GM11168 (cell line): ENCODE results near the gene PTGDR.

Source experiments
- in situ Hi-C: fragments of 300-500 bp; cut with MboI; formaldehyde crosslinking; loops from one replicate; pipeline ENCODE4 v1.12.0; 2022; ENCODE audit warnings: low sequenced_read_pairs; ENCODE audit not compliant: unreplicated experiment

The PTGDR gene

GRCh38 chr14:52262600-52262999 lies 4.9 kb upstream of the PTGDR start:
- in situ Hi-C loops, result loop anchor here (10.0 kb wide), 1 partner anchor 218 kb away; no protein-coding TSS in a partner anchor

DNA sequence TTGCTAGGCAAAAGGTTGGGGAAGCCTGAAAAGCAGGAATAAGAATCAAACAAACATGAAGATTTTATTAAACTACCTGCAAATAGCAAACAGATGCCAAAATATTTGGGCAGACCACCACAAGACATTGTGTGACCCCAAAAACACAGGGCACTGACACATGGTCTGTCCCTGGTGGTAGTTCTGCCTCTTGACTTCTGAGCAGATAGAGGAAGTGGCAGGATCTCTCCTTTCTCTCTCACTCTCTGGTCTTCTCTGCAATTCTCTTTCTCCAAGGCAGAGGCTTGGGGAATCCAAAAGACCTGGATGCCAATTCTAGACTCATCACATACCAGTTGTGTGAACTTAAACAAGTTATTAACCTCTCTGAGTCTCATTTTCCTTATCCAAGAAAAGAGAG lies 4.3 kb upstream of the PTGDR start:
- in situ Hi-C loops, result loop anchor here (10.0 kb wide), 1 partner anchor 218 kb away; no protein-coding TSS in a partner anchor

DNA sequence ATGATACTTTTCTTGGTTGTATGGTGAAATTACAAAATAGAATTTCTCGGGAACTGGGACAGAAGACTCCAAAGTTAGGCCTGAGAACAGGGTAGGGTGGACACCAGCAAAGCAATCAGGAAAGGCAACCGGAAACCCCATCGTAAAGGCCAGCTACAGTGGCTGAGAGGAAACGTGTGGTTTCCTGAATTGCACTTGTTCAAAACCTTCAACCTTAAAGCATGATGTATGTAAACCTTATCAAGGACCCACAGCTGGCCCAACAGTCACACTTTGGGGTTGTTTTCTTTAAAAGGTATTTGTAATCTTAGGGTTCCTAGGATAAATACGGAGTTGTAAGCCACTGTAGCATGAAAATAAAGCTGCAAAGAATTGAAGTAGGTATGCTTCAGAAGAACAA lies 2.2 kb upstream of the PTGDR start:
- in situ Hi-C loops, result loop anchor here (10.0 kb wide), 1 partner anchor 220 kb away; no protein-coding TSS in a partner anchor

- in situ Hi-C loops, result loop anchor here (10.0 kb wide), 1 partner anchor 221 kb away; no protein-coding TSS in a partner anchor
Measured at GRCh38 chr14:52266179-52266578, 1.3 kb upstream of the PTGDR start.

GRCh38 chr14:52266782-52267181 lies 716 bp upstream of the PTGDR start:
- in situ Hi-C loops, result loop anchor here (10.0 kb wide), 1 partner anchor 222 kb away; no protein-coding TSS in a partner anchor

DNA sequence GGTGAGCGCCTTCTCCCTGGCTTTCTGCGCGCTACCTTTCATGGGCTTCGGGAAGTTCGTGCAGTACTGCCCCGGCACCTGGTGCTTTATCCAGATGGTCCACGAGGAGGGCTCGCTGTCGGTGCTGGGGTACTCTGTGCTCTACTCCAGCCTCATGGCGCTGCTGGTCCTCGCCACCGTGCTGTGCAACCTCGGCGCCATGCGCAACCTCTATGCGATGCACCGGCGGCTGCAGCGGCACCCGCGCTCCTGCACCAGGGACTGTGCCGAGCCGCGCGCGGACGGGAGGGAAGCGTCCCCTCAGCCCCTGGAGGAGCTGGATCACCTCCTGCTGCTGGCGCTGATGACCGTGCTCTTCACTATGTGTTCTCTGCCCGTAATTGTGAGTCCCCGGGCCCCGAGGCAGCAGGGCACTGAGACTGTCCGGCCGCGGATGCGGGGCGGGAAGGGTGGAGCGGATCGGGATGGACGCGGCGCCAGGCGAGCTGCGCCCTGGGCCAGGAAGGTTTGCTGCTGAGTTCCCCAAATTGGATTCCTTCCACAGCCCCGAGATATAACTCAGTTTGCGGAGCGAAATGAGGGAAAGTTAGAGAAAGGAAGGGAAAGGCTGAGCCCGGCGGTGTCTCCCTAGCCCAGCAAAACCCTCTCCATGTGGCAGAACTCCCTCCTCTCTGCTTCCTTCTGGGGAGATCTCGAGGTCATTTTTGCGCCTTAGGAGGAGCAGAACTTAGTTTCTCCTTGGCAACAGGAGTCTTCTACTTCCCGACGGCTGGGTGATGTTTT lies 972 bp downstream of the PTGDR start:
- in situ Hi-C loops, result loop anchor here (10.0 kb wide), 1 partner anchor 224 kb away; no protein-coding TSS in a partner anchor

DNA sequence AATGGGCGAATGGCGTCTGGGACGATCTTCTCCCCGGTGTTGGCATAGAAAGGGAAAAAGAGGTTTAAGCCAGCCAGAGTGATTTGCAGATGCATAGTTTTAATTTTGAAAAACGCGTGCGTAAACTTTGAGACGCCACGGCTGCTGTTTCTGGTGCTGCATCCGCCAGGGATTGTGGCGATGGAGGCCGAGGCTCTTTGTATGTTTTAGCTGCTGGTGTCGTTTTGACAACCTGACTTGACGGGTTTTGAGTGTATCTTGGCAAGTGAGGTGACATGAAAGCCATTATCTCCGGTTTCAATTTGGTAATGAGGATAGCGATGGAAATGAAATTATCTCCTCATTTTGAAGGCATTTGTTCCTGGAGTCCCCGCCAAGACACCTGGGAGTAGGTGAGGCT lies 1.6 kb downstream of the PTGDR start:
- in situ Hi-C loops, result loop anchor here (10.0 kb wide), 1 partner anchor 224 kb away; no protein-coding TSS in a partner anchor

GRCh38 chr14:52269982-52270381 lies 2.5 kb downstream of the PTGDR start:
- in situ Hi-C loops, result loop anchor here (10.0 kb wide), 1 partner anchor 225 kb away; no protein-coding TSS in a partner anchor

DNA sequence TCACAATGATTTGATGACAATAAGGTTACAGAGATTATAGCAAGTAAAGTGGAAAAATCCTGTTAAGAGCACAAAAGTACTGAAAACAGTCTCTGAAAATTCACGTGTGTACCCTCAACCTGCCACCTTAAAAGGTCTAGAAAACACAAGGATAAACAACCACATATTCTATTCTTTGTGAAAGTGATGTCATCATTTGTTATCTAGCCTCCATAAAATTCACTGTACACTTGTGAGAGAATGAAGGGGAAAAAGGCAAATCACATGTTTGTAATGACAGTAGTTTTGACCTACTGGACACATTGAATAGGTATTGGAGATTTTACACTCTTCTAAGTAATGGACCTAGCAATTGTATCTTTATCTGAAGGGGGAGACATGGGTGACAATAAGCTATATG lies 4.0 kb downstream of the PTGDR start:
- in situ Hi-C loops, result no loop called here

GRCh38 chr14:52272375-52272774 lies 4.9 kb downstream of the PTGDR start:
- in situ Hi-C loops, result no loop called here

DNA sequence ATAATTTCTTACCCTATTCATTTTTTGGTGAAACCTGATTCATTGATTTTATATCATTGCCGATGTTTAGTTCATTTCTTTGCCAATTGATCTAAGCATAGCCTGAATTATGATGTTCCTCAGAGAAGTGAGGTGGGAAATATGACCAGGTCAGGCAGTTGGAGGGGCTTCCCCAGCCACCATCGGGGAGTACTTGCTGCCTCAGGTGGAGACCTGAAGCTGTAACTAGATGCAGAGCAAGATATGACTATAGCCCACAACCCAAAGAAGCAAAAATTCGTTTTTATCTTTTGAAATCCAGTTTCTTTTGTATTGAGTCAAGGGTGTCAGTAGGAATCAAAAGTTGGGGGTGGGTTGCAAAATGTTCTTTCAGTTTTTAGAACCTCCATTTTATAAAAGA lies 7.9 kb downstream of the PTGDR start:
- in situ Hi-C loops, result no loop called here

DNA sequence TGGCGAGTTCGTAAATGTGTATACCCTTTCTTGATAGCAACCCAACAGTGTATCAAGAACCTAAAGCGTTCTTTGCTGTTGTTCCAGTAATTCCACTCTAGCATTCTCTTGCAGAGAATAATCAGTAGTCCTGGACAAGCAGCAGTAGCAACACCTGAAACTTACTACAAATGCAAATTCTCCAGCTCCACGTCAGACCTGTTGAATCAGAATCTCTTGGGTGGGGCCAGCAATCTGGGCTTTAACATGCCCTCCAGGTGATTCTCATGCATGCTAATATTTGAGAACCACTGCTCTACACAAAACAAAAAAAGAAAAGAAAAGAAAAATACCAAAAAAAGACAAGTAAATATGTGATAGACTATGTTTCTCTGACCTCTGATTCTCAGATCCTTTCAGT lies 10.1 kb downstream of the PTGDR start:
- in situ Hi-C loops, result no loop called here

GRCh38 chr14:52279408-52279807 lies 11.9 kb downstream of the PTGDR start:
- in situ Hi-C loops, result no loop called here

DNA sequence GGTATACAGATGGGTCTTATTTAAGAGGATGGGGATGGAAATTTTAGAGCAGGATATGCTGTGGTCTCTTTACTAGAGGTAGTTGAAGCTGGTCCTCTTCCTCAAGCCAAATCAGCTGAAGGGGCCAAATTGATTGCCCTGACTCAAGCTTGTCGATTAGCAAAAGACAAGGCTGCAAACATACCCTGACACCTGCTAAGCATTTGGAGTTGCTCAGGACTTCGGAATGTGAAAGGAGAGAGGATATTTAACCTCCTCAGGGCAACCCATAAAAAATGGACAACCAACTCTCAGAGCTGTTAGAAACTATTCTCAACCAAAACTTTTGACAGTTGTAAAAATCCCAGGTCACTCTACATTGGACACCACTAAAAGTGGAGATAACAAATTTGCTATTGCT lies 15.6 kb downstream of the PTGDR start:
- in situ Hi-C loops, result no loop called here

- in situ Hi-C loops, result no loop called here
Measured at GRCh38 chr14:52286661-52287649, 19.5 kb downstream of the PTGDR start.

DNA sequence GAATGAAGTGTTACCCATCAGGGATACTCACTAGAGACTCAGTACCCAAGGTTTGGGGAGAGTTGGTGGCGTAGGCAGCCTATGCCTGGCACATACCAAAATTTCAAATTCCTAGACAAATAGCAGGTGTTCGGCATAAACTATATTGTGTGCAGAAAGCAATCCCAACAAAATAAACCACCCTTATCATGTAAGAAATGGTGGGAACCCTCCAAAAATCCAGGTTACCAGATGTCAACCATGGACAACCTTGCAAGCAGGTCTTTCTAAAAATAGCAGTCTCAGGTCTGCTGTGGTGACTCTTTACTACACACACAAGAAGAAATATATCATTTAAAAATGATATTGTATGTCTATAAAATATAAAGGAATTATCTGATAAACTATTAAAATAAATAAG lies 28.9 kb downstream of the PTGDR start:
- in situ Hi-C loops, result no loop called here

- in situ Hi-C loops, result no loop called here
Measured at GRCh38 chr14:52298795-52299194, 31.3 kb downstream of the PTGDR start.

DNA sequence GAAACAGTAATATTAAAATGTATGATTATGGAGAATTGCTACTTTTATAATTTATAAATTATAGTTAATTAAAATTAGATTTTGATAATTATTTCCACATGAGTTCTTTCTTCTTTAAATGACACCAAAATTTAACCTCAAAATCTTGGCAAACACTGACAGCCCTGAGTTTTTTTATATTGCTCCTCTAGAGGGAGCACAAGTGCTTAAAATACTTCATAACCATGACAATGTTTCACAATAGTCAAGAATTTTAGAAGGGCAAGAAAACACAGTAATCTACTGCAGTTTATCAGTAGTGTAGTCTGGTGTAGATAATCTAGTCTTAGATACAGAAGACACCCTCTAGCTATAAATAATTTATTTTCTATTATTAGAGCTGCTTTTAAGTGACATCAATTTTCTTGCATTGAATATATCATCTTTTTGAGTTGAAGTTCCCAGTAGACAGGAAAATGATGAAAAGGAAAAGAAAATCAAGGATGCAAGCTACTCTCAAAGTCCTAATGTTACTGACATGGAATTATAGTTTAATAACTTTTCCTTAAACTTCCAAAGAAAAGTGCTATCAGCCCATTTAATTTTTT lies 32.3 kb downstream of the PTGDR start:
- in situ Hi-C loops, result loop anchor here (5.0 kb wide), 1 partner anchor 173 kb away; no protein-coding TSS in a partner anchor

- in situ Hi-C loops, result loop anchor here (5.0 kb wide), 1 partner anchor 169 kb away; no protein-coding TSS in a partner anchor
Measured at GRCh38 chr14:52303236-52303635, 35.7 kb downstream of the PTGDR start.
